HG03095 (cell line): ENCODE data around the gene BTBD2.

Experiments
- ATAC-seq: cut with Tn5 transposase; IDR thresholded peaks from one replicate; pipeline ENCODE4 v1.9.1; 2021; ENCODE audit warnings: moderate library complexity; ENCODE audit not compliant: unreplicated experiment

The BTBD2 gene

DNA sequence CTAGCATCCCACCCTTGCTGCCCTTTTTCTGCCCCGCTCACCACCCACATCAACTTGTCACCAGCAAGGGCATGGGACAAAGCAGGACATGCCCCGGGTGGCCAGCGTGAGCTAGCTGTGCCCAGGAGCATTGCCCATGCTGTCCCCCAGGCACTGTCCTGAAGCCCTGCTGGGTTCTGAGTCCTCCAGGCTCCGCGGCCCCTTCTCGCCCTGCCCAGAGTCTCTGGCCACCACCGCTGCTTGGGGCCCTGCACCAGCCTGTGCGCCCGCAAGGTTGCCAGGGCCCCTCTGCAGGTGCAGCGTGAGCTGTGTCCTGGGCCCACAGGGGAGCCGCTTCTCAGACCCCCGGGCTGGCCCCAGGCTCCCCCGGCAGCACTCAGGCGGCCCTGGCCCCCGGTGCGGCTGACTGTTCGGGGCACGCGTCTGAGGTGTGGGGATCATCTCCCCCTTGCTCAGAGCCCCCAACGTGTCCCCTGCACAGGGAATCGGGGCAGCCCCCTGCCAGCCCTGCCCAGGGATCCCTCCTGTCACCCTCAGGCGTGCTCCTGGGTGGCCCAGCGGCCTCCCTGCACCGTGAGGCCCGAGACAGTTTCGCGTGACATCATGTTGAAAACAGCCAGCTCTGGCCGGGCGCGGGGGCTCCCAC is 70.5 kb downstream of the BTBD2 start:
- ATAC-seq = no peak

DNA sequence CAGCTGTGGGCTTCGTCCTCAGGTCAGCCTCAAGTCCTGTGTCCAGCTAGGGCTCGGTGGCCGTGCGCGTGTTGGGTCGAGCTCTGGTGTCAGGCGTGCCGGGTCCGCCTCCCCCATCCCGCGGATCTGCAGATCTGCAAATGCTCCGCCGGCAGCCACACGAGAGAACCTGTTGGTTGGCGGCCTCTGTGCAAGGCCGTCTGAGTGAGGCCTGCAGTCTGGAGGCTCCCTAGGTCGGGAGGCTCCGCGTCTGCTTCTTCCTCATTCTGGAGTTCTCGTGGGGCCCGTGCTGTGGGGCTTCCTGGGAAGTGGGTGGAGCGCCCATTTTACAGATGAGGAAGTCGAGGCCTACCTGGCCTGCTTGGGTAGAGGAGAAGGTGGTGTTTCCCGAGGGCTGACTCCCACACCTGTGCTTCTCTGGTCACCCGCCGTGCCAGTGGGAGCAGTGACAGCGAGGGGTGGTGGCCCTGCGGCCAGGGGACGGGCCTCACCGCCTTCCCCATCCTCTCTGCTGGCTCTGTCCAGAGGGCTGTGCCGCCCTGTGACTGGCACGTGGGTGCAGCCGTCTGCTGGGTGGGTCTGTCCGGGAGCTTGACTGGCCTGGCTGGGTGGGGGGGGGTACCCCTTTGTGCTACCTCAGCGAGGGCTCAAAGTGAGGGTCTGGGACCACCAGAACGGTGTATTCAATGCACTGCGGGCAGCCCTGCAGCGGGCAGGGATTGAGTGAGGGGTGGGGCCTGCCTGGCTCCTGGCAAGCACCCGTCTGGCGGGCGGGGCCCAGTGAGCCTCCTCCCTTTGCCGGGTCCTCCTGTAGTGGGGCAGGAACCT is 71.2 kb downstream of the BTBD2 start:
- ATAC-seq = no peak

DNA sequence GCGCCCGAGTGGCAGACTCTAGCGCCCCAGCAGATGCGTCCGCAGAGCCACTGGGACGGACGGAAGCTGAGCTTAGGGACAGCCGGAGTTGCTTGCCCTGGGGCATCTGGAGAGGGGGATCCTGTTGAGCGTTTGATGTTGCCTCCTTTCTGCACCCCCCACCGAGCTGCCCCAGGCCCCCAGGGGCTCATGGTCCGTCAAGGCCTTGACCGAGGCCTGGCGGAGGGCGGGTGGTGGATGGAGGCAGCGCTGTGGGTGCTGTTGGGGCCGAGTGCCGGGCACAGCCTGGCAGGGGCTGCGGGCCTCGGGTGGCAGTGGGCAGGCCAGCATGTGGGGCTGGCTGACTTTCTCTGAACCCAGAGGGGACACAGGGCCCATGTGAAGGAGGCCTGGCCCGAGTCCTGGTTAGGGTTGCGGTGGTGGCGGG is 71.8 kb downstream of the BTBD2 start:
- no peak for ATAC-seq

DNA sequence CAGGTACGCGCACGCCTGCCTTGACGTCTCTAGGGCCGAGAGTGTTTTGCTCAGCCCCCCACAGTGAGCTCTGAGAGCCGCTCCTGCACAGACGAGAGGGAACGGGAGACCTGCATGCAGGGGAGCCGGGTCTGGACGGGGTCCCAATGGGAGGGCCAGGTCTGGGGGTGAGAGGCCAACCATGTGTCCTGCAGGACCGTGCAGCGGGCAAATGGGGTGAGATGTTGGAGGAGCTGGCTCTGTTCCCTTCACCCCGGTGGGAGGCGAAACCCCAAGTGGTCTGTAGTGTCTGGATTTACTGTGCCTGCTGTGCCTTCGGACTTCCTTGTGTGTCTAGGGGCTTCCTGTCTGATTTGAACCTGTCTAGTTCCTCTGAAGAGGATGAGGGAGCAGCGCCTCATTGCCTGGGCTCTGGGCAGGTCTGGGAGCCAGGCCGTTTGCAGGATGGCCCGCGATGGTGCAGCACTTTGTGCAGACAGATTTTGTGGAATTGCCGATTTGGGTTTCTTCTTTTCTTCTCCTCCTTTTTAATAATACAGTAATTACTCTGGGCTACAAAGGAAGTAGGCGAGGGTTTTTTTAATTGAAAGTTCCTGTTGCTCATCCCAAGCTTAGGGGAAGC is 72.5 kb downstream of the BTBD2 start:
- ATAC-seq = no peak

DNA sequence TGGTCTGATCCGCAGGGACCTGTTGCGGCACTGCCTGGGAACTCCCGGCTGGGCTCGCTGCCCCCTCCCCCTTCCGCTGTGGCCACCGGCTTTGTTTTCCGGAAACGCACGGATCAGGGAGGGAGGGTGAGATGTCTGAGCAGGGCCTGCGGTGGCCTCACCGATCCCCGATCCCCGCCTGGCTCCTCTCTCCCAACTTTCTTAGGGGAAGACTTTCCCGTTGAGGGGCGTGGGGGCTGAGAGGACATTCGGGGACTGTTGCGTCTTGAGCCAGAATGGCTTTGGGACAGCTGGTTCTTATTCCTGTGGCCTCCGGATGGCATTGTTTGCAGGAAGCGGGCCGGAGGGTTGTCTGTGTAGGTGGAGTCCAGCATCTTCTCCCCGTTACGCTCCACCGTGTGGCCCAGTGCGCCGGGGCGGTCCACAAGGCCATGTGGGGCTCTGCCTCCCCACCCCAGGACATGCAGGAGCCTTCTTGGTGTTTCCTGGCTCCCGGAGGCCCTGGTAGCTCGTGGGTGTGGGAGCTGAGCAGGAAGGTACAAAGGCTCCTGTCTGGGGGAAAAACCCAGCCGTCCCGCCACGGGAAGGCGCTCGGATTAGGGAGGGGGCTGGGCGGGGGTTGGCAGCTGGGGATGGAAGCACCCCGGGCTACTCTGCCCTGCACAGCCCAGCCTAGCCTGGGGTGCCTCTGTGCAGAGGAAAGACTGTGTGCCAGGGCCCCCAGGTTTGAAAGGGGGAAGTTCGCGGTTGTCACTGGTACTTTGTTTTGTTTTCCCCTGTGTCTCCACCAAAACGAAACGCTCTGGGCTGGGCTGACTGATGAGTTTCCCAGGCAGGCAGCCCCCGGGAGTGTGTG is 73.2 kb downstream of the BTBD2 start:
- ATAC-seq = no peak

DNA sequence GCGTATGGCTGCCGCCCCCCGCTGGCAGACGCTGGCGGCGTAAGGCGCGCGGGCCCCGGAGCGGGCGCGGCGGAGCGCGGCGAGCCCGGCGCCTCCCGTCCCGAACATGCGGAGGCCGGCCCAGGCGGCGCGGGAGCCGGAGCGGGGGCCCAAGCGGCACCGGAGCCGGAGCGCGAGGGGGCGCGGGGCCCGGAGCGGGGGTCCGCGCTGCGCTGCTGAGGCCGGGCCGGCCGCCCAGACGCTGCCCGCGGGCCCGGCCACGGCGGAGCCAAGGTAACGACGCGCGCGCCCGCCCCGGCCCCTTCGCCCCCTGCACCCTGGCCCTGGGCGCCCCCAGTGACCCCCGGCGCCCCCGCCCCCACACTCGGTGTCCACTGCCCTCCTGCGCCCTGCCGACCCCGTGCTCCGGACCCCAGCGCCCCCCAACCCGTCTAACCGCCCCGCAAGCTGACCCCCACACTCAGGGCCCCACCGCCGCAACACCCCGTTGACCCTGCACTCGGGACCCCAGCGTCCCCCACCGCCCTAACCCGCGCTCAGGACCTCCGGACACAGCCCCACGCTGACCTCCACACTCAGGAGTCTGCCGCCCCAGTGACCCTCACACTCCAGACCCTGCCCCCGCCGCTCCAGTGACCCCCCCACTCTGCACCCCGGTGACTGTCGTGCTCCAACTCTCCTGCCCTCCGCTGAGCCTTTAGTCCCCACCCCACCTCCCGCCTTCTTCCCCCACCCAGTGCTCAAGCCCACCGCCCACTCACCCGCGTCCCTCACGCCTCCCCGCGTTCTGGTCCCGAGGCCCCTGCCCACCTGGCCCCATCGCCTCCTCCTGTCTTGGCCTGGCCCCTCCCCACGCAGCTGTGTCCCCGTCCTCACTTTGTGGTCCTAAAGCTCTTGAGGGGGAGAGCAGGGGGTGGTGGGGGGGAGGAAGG is 74.1 kb downstream of the BTBD2 start, which contains the start of gene CSNK1G2:
Gene CSNK1G2, plus strand, starts transcription at position 27 of the 932 bp plus-strand sequence. CDS start 28,601 bp downstream, outside the sequence.
- ATAC-seq = peak; percentile 37

DNA sequence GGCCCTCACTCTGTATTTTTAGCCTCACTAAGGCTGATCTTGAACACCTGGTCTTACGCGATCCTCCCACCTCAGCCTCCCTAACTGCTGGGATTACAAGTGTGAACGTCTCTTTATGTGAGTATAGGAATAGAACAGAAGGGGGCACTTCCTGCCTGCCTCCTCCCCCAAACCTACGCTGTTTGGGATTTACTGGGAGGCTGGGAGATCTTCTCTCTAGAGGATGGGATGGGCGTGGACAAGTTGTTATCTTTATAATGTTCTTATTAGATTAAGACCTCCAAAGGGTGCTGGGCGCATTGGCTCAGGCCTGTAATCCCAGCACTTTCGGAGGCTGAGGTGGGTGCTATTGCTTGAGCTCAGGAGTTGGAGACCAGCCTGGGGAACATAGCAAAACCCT is 77.4 kb downstream of the BTBD2 start:
- ATAC-seq = no peak

DNA sequence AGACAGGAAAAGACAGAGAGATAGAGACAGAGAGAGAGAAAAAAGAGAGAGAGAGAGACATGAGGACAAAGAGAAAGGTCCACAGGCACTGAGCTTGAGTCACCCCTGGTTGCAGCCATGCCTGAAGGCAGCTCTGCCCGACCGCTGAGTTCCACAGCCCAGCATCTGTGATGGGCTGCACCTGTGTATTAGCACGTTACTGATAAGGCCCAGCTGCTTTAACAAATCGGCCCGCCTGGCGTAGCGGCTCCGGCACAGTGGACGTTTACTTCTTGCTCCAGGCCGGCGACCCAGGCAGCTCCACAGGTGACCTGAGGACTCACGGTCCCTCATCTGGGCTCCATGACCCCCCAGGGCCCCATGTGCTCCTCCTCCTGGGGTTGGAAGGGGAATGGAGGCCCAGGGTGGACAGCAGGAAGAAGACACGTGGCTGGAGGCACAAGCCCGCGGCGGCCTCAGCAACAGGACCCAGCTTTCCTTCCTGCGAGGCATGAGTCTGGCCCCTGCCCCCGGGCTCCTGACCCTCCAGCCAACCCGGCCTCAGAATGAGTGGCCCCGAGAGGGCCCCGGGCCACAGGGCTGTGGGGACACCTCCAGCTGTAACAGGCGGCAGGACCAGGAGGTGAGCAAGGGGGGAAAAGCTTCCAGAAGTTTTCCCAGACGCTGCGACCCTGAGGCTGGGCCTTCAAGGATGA is 78.5 kb downstream of the BTBD2 start:
- no peak for ATAC-seq

DNA sequence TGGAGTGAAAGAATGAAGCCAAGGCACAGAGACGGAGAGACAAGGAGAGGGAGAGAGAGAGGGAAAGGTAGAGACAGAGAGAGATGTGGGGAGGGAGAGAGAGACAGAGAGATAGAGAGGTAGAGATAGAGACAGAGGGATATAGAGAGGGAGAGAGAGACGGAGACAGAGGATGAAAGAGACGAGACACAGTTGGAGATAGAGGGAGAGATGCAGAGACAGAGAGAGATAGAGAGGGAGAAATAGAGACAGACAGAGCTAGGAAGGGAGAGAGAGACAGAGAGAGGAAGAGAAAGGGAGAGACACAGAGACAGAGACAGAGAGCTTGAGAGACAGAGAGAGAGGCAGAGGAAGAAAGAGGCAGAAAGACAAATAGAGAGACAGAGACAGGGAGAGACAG is 79.1 kb downstream of the BTBD2 start:
- no peak for ATAC-seq

DNA sequence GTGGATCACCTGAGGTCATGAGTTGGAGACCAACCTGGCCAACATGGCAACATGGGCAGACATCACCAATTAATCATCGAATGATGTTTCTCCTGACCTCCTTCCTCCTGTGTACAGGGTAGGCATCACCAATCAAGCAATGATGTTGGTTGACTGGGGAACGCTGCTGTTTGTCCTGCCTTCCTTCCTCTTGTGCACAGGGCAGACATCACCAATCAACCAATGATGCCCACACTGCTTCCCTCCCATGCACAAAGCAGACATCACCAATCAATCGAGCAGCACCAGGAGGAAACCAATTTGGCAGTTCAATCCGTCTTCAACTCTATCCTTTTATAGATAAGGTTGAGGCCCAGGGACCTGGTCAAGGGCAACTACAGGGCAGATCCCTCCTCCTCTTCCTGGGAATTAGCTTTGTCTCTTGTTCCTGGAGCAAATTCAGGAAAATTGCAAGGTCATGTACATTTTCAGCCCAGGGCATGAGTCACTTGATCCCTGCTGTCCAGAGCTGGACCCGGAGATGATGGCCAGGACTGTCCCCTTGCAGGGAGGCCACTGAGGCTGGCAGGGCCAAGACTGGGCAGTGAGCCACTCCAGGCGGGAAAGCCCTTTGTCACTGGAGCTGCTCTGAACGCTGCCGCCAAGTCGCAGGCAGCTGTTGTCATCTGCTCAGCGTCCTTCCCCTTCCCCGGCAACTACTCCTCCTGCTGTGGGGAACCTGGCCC is 79.9 kb downstream of the BTBD2 start:
- no peak for ATAC-seq
